Keratinocyte (primary cell): ENCODE data around the gene GRM2. TPM values are rescaled to one million over a fixed set of nuclear protein-coding genes. Genes with fewer than 3 reads are reported as not detected.
A peak's percentile ranks its signal among the peaks of the same experiment; 100 is the strongest.

Experiments
- DNase-seq: peaks from one replicate; pipeline ENCODE4 v3.0.0-alpha.2; 2011; ENCODE audit warnings: low read depth, missing footprints, low spot score
- FAIRE-seq: peaks from 2 replicates; lab custom pipeline; 2011; peaks lifted over from hg19 to GRCh38; lab: Jason Lieb, UNC
- H2AFZ ChIP-seq: 2 replicates; pipeline ENCODE4 v1.6.0; 2012; ENCODE audit warnings: low read length, control low read depth, inconsistent platforms; ENCODE audit not compliant: control insufficient read depth
- H3K27ac ChIP-seq: 2 replicates; pipeline ENCODE4 v1.5.1; 2011; ENCODE audit warnings: low read length; ENCODE audit not compliant: control insufficient read depth, insufficient read depth
- H3K27me3 ChIP-seq: 3 replicates; pipeline ENCODE4 v1.6.0; 2011; ENCODE audit warnings: low read length; ENCODE audit not compliant: control insufficient read depth, insufficient read depth; ENCODE audit errors: extremely low read depth
- H3K36me3 ChIP-seq, 2 experiments: 2 replicates in 1 of 2; 3 replicates in 1 of 2; pipeline ENCODE4 v1.5.1; 2011; ENCODE audit warnings: low read length in 2 of 2, mild to moderate bottlenecking in 1 of 2; ENCODE audit not compliant: control insufficient read depth in 2 of 2, insufficient read depth in 2 of 2; ENCODE audit errors: extremely low read depth in 1 of 2
- H3K4me1 ChIP-seq: 3 replicates; pipeline ENCODE4 v1.5.1; 2011; ENCODE audit warnings: low read length; ENCODE audit not compliant: control insufficient read depth, insufficient read depth; ENCODE audit errors: extremely low read depth
- H3K4me2 ChIP-seq: 3 replicates; pipeline ENCODE4 v1.6.0; 2011; ENCODE audit warnings: low read depth, low read length; ENCODE audit not compliant: control insufficient read depth, insufficient read depth; ENCODE audit errors: extremely low read depth
- H3K4me3 ChIP-seq, 3 experiments: fragments of 200-600 bp in 1 of 3; sonication (generic) in 1 of 3; 2 replicates in 2 of 3; 3 replicates in 1 of 3; pipeline ENCODE4 v1.5.1; 2011 to 2016; ENCODE audit warnings: low read length in 3 of 3, mild to moderate bottlenecking in 3 of 3, control low read depth in 2 of 3, inconsistent platforms in 1 of 3, low read depth in 1 of 3, mixed read lengths in 1 of 3, mixed run types in 1 of 3, moderate library complexity in 1 of 3; ENCODE audit not compliant: control insufficient read depth in 2 of 3, insufficient read depth in 2 of 3; ENCODE audit errors: extremely low read depth in 1 of 3
- H3K79me2 ChIP-seq: 2 replicates; pipeline ENCODE4 v1.6.0; 2012; ENCODE audit warnings: low read length; ENCODE audit not compliant: control insufficient read depth, insufficient read depth
- H3K9ac ChIP-seq: 3 replicates; pipeline ENCODE4 v1.6.0; 2011; ENCODE audit warnings: low read length; ENCODE audit not compliant: control insufficient read depth, insufficient read depth; ENCODE audit errors: extremely low read depth
- H3K9me1 ChIP-seq: 3 replicates; pipeline ENCODE4 v1.6.0; 2011; ENCODE audit warnings: low read length; ENCODE audit not compliant: control insufficient read depth, insufficient read depth; ENCODE audit errors: extremely low read depth
- H3K9me3 ChIP-seq: 2 replicates; pipeline ENCODE4 v1.5.1; 2012; ENCODE audit warnings: low read depth, low read length; ENCODE audit not compliant: control insufficient read depth
- H4K20me1 ChIP-seq: 3 replicates; pipeline ENCODE4 v1.6.0; 2011; ENCODE audit warnings: low read length; ENCODE audit not compliant: control insufficient read depth, insufficient read depth; ENCODE audit errors: extremely low read depth
- CTCF ChIP-seq, 3 experiments: IDR thresholded peaks in 1 of 3; conservative IDR thresholded peaks in 1 of 3; optimal IDR thresholded peaks in 1 of 3; 2 replicates in 2 of 3; 3 replicates in 1 of 3; pipeline versions ENCODE3 to v1.5.1; 2011; ENCODE audit warnings: low read length in 3 of 3, mild to moderate bottlenecking in 3 of 3, moderate library complexity in 2 of 3, control low read depth in 1 of 3, inconsistent platforms in 1 of 3; ENCODE audit not compliant: insufficient read depth in 2 of 3; ENCODE audit errors: extremely low read depth in 1 of 3
- EZH2 ChIP-seq: IDR thresholded peaks from one replicate; pipeline ENCODE4 v1.6.1; 2012; ENCODE audit warnings: inconsistent platforms, mild to moderate bottlenecking, low read length, moderate library complexity
- dilution Hi-C: fragments of 300-500 bp; cut with MboI; formaldehyde crosslinking; loops from one replicate; pipeline ENCODE4 v1.7.0; 2020; ENCODE audit warnings: low sequenced_read_pairs; ENCODE audit not compliant: extremely low pct_ligation_motif_present
- polyA plus RNA-seq, 5 experiments: library from polyadenylated mRNA; depleted of rRNA in 3 of 5; stranded (reverse) in 3 of 5; stranded (forward) in 1 of 5; unstranded in 1 of 5; fragments of >200 nt; gene quantifications; 1 replicate in 1 of 5; 2 replicates in 3 of 5; 3 replicates in 1 of 5; pipeline versions ENCODE4 v1.2.1 to v1.2.3, GENCODE V29; 2011 to 2012; ENCODE audit warnings: missing spikeins in 2 of 5, low read depth in 1 of 5, low replicate concordance in 1 of 5

GRM2 gene
- polyA plus RNA-seq, 1 donor (not counting 4 experiments of a cell fraction or from before 2014, with no cell fraction given): 0.07 TPM

- Histone ChIP-seq H3K4me1 (no peaks in the 10 kb centered on the region), H4K20me1 (no peaks in the 10 kb centered on the region), H2AFZ (no peak overlapping the region), H3K36me3 (no peaks in the 10 kb centered on the region), H3K79me2 (no peaks in the 10 kb centered on the region), H3K4me3 (no peak overlapping the region), H3K9me3 (no peaks in the 10 kb centered on the region), H3K9me1 (no peaks in the 10 kb centered on the region), H3K9ac (no peak overlapping the region), H3K4me2 (no peak overlapping the region), H3K27me3 (no peaks in the 10 kb centered on the region), H3K27ac (no peak overlapping the region)
- dilution Hi-C loops: no loop called here
- no peak for FAIRE-seq
- TF ChIP-seq CTCF (optimal IDR thresholded peaks at IDR 0.05 in 1 of 3, IDR thresholded peaks at IDR 0.05 in 1 of 3, conservative IDR thresholded peaks at IDR 0.05 in 1 of 3; ENCODE audit: extremely low read depth in 1 of 3, insufficient read depth in 2 of 3, low read length in 3 of 3): peak in 1 of 3 experiments; percentile 9
- no peak for TF ChIP-seq EZH2
- DNase-seq: no peak
Measured at GRCh38 chr3:51719410-51720025, 12.7 kb downstream of the GRM2 start.

- H4K20me1 ChIP-seq: no peaks in the 10 kb centered on the region
- no peaks in the 10 kb centered on the region for H3K9me3 ChIP-seq
- no peak overlapping the region for H3K4me2 ChIP-seq
- H3K79me2 ChIP-seq: no peaks in the 10 kb centered on the region
- no peak for DNase-seq
- no peak overlapping the region for H2AFZ ChIP-seq
- dilution Hi-C loops: no loop called here
- FAIRE-seq: no peak
- H3K27ac ChIP-seq: no peak overlapping the region
- H3K9me1 ChIP-seq: no peaks in the 10 kb centered on the region
- no peak overlapping the region for H3K9ac ChIP-seq
- H3K4me3 ChIP-seq: no peak overlapping the region
- H3K4me1 ChIP-seq: no peaks in the 10 kb centered on the region
- TF ChIP-seq CTCF (optimal IDR thresholded peaks at IDR 0.05 in 1 of 3, IDR thresholded peaks at IDR 0.05 in 1 of 3, conservative IDR thresholded peaks at IDR 0.05 in 1 of 3; ENCODE audit: extremely low read depth in 1 of 3, insufficient read depth in 2 of 3, low read length in 3 of 3) (no peak), EZH2 (no peak)
- H3K27me3 ChIP-seq: no peaks in the 10 kb centered on the region
- H3K36me3 ChIP-seq: no peaks in the 10 kb centered on the region
Measured at GRCh38 chr3:51720292-51721061, 13.6 kb downstream of the GRM2 start.
